ENCODE measurements around the gene GAREM1. TPM values are rescaled to one million over a fixed set of nuclear protein-coding genes. Genes with fewer than 3 reads are reported as not detected.

The GAREM1 gene
- total and polyA plus RNA-seq, 9 of the 15 experiments (the other 6 are each of a cell fraction or from before 2014, with no cell fraction given), result 0.03 to 0.33 (median 0.07) TPM; not detected in 1

DNA sequence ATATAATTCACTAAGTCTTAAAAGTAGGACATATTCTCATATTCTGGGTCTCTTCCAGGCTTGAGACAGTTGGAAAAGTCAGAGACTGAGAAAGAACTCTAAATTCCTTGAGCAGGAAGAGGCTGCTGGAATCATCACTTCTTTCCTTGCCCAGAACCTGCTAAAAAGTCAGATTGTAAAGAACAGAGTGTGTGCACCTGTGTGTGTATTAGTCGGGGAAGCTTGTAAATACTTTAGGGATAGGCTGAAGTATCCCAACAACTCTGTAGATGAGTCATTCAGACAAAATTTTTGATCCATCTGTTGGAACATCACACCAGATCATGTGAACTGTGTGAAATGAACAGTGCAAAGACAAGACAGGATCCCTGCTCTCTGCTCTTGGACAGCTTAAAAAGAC is 16.1 kb downstream of the GAREM1 start:
- no peaks in the 10 kb centered on the region for H3K4me1 ChIP-seq (replicated peaks in 1 of 2; ENCODE audit: control insufficient read depth in 2 of 2, insufficient read depth in 2 of 2, low read length in 2 of 2)
- BruUV-seq (replicated peaks), result no TSS peak
- no peak overlapping the region for H3K4me2 ChIP-seq (ENCODE audit: insufficient read depth, low read length)
- H3K9me1 ChIP-seq (ENCODE audit: control insufficient read depth, insufficient read depth, low read length), result no peaks in the 10 kb centered on the region
- no peak overlapping the region for H3K27ac ChIP-seq (ENCODE audit: extremely low read depth, low read depth, low read length)
- WGBS (ENCODE audit: insufficient coverage, low coverage, missing lambda C conversion rate), result 0% methylated on average over 1 of the region's 1 CpG
- ChIA-PET POLR2A (no interaction called here), CTCF (ENCODE audit: low intra/inter-chr PET ratio) (no interaction called here)
- intact Hi-C loops (cut with micrococcal nuclease), result no loop called here
- DNase-seq (ENCODE audit: extremely low read depth in 1 of 4, low spot score in 3 of 4), result no peak
- H3K36me3 ChIP-seq (ENCODE audit: control insufficient read depth, insufficient read depth, low read length), result no peaks in the 10 kb centered on the region
- no peak for ATAC-seq
- no peak overlapping the region for H3K9ac ChIP-seq (ENCODE audit: insufficient read depth in 1 of 2, low read depth in 2 of 2, low read length in 2 of 2)
- H4K20me1 ChIP-seq (replicated peaks; ENCODE audit: control insufficient read depth, insufficient read depth, low read length), result no peaks in the 10 kb centered on the region
- no peak for FAIRE-seq
- no peak for TF ChIP-seq ZNF24 (IDR thresholded peaks at IDR 0.05)
- no peaks in the 10 kb centered on the region for H3K9me3 ChIP-seq (replicated peaks; ENCODE audit: control insufficient read depth, insufficient read depth, low read depth, low read length)
- H3K79me2 ChIP-seq (ENCODE audit: control insufficient read depth, insufficient read depth, low read length), result no peaks in the 10 kb centered on the region
- H3K27me3 ChIP-seq (ENCODE audit: control insufficient read depth in 2 of 2, insufficient read depth in 2 of 2, low read length in 2 of 2), result no peaks in the 10 kb centered on the region
- H2AFZ ChIP-seq (ENCODE audit: low read depth, low read length), result no peak overlapping the region
- H3K4me3 ChIP-seq, result no peak overlapping the region
- in situ Hi-C loops (cut with MboI), result no loop called here

DNA sequence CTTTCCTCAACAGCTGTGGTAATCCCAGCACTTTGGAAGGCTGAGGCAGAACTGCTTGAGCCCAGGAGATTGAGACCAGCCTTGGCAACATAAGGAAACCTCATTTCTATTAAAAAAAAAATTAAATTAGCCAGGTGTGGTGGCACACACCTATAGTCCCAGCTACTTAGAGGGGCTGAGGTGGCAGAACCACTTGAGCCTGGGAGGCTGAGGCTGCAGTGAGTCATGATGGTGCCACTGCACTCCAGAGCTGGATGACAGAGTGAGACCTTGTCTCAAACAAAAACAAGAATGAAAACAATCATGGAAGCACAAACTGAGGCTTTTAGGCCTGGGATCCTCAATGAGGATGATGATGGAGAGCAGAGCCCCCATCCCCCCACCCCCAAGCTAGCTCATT is 19.8 kb downstream of the GAREM1 start:
- FAIRE-seq, result no peak
- no TSS peak for BruUV-seq (replicated peaks)
- Histone ChIP-seq H3K4me1 (replicated peaks in 1 of 2; ENCODE audit: control insufficient read depth in 2 of 2, insufficient read depth in 2 of 2, low read length in 2 of 2) (no peaks in the 10 kb centered on the region), H3K4me2 (ENCODE audit: insufficient read depth, low read length) (no peak overlapping the region), H4K20me1 (replicated peaks; ENCODE audit: control insufficient read depth, insufficient read depth, low read length) (no peaks in the 10 kb centered on the region), H3K79me2 (ENCODE audit: control insufficient read depth, insufficient read depth, low read length) (no peaks in the 10 kb centered on the region), H3K27me3 (ENCODE audit: control insufficient read depth in 2 of 2, insufficient read depth in 2 of 2, low read length in 2 of 2) (no peaks in the 10 kb centered on the region), H3K27ac (ENCODE audit: extremely low read depth, low read depth, low read length) (no peak overlapping the region), H3K4me3 (no peak overlapping the region), H3K9me1 (ENCODE audit: control insufficient read depth, insufficient read depth, low read length) (no peaks in the 10 kb centered on the region), H3K9ac (ENCODE audit: insufficient read depth in 1 of 2, low read depth in 2 of 2, low read length in 2 of 2) (no peak overlapping the region), H2AFZ (ENCODE audit: low read depth, low read length) (no peak overlapping the region), H3K36me3 (ENCODE audit: control insufficient read depth, insufficient read depth, low read length) (no peaks in the 10 kb centered on the region), H3K9me3 (replicated peaks; ENCODE audit: control insufficient read depth, insufficient read depth, low read depth, low read length) (no peaks in the 10 kb centered on the region)
- ATAC-seq, result no peak
- in situ Hi-C loops (cut with MboI), result no loop called here
- no peak for DNase-seq (ENCODE audit: extremely low read depth in 1 of 4, low spot score in 3 of 4)
- TF ChIP-seq E2F3 (CRISPR knock-in tag; IDR thresholded peaks at IDR 0.05), result no peak
- TF ChIP-seq PHF20 (IDR thresholded peaks at IDR 0.05; ENCODE audit: partially characterized antibody), result no peak
- TF ChIP-seq BRF1 (IDR thresholded peaks at IDR 0.05; ENCODE audit: borderline replicate concordance, extremely low read depth, insufficient read length), result no peak
- TF ChIP-seq, protein P1, sequence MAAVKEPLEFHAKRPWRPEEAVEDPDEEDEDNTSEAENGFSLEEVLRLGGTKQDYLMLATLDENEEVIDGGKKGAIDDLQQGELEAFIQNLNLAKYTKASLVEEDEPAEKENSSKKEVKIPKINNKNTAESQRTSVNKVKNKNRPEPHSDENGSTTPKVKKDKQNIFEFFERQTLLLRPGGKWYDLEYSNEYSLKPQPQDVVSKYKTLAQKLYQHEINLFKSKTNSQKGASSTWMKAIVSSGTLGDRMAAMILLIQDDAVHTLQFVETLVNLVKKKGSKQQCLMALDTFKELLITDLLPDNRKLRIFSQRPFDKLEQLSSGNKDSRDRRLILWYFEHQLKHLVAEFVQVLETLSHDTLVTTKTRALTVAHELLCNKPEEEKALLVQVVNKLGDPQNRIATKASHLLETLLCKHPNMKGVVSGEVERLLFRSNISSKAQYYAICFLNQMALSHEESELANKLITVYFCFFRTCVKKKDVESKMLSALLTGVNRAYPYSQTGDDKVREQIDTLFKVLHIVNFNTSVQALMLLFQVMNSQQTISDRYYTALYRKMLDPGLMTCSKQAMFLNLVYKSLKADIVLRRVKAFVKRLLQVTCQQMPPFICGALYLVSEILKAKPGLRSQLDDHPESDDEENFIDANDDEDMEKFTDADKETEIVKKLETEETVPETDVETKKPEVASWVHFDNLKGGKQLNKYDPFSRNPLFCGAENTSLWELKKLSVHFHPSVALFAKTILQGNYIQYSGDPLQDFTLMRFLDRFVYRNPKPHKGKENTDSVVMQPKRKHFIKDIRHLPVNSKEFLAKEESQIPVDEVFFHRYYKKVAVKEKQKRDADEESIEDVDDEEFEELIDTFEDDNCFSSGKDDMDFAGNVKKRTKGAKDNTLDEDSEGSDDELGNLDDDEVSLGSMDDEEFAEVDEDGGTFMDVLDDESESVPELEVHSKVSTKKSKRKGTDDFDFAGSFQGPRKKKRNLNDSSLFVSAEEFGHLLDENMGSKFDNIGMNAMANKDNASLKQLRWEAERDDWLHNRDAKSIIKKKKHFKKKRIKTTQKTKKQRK (IDR thresholded peaks at IDR 0.05; ENCODE audit: borderline replicate concordance, low read depth, low read length), result no peak
- TF ChIP-seq, protein P2, sequence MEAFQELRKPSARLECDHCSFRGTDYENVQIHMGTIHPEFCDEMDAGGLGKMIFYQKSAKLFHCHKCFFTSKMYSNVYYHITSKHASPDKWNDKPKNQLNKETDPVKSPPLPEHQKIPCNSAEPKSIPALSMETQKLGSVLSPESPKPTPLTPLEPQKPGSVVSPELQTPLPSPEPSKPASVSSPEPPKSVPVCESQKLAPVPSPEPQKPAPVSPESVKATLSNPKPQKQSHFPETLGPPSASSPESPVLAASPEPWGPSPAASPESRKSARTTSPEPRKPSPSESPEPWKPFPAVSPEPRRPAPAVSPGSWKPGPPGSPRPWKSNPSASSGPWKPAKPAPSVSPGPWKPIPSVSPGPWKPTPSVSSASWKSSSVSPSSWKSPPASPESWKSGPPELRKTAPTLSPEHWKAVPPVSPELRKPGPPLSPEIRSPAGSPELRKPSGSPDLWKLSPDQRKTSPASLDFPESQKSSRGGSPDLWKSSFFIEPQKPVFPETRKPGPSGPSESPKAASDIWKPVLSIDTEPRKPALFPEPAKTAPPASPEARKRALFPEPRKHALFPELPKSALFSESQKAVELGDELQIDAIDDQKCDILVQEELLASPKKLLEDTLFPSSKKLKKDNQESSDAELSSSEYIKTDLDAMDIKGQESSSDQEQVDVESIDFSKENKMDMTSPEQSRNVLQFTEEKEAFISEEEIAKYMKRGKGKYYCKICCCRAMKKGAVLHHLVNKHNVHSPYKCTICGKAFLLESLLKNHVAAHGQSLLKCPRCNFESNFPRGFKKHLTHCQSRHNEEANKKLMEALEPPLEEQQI (IDR thresholded peaks at IDR 0.05), result no peak
- TF ChIP-seq, protein P3, sequence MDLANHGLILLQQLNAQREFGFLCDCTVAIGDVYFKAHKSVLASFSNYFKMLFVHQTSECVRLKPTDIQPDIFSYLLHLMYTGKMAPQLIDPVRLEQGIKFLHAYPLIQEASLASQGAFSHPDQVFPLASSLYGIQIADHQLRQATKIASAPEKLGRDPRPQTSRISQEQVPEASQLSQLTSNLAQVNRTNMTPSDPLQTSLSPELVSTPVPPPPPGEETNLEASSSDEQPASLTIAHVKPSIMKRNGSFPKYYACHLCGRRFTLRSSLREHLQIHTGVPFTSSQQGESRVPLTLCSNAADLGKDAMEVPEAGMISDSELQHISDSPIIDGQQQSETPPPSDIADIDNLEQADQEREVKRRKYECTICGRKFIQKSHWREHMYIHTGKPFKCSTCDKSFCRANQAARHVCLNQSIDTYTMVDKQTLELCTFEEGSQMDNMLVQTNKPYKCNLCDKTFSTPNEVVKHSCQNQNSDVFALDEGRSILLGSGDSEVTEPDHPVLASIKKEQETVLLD (IDR thresholded peaks at IDR 0.05), result no peak
- TF ChIP-seq PPARD (CRISPR knock-in tag; IDR thresholded peaks at IDR 0.05), result no peak
- TF ChIP-seq NR2C1 (IDR thresholded peaks at IDR 0.05), result no peak
- no peak for TF ChIP-seq NR2C1 (tag; IDR thresholded peaks at IDR 0.05)
- ChIA-PET POLR2A (no interaction called here), CTCF (ENCODE audit: low intra/inter-chr PET ratio) (no interaction called here)
- intact Hi-C loops (cut with micrococcal nuclease), result no loop called here
